OCI-LY3 (cell line): ENCODE data around the gene REX1BD.

Experiments
- H2AFZ ChIP-seq: fragments of 200-600, 300-600 bp; shearing (Covaris generic); 2 replicates; pipeline ENCODE4 v1.6.0; 2014; ENCODE audit warnings: antibody characterized with exemption, low read depth, low read length
- H3K27ac ChIP-seq: fragments of 200-600, 300-600 bp; sonication (generic); 2 replicates; pipeline ENCODE4 v1.5.1; 2014; ENCODE audit warnings: mild to moderate bottlenecking, low read length, moderate library complexity, mixed read lengths
- H3K27me3 ChIP-seq: fragments of 200-600, 300-600 bp; sonication (generic); 2 replicates; pipeline ENCODE4 v1.6.1; 2014; ENCODE audit warnings: low read depth, low read length, mixed read lengths
- H3K36me3 ChIP-seq: fragments of 200-600, 300-600 bp; sonication (generic); replicated peaks from 2 replicates; pipeline ENCODE3; 2014; ENCODE audit warnings: low read depth, low read length, mixed read lengths
- H3K4me1 ChIP-seq: fragments of 300-600, 200-600 bp; sonication (generic); 2 replicates; pipeline ENCODE4 v1.6.1; 2014; ENCODE audit warnings: low read length, mixed read lengths
- H3K4me2 ChIP-seq: fragments of 200-600, 300-600 bp; sonication (generic); 2 replicates; pipeline ENCODE4 v1.6.1; 2014; ENCODE audit warnings: low read length, mixed read lengths
- H3K4me3 ChIP-seq: fragments of 300-600, 200-600 bp; sonication (generic); 2 replicates; pipeline ENCODE4 v1.5.1; 2014; ENCODE audit warnings: antibody characterized with exemption, mild to moderate bottlenecking, low read length, moderate library complexity
- H3K79me2 ChIP-seq: fragments of 300-600, 200-600 bp; shearing (Covaris generic); 2 replicates; pipeline ENCODE4 v1.6.1; 2014; ENCODE audit warnings: mild to moderate bottlenecking, low read length, mixed read lengths
- H3K9ac ChIP-seq: fragments of 300-600, 200-600 bp; shearing (Covaris generic); 2 replicates; pipeline ENCODE4 v1.6.0; 2014; ENCODE audit warnings: mild to moderate bottlenecking, low read length, moderate library complexity
- H3K9me3 ChIP-seq: fragments of 200-600, 300-600 bp; shearing (Covaris generic); 2 replicates; pipeline ENCODE4 v1.6.1; 2014; ENCODE audit warnings: low read length, mixed read lengths; ENCODE audit not compliant: insufficient read depth
- H4K20me1 ChIP-seq: fragments of 200-600, 300-600 bp; sonication (generic); 2 replicates; pipeline ENCODE4 v1.6.1; 2016; ENCODE audit warnings: low read length, mixed read lengths; ENCODE audit not compliant: insufficient read depth
- EZH2phosphoT487 ChIP-seq: fragments of 200-600 bp; shearing (Covaris generic); IDR thresholded peaks from 2 replicates; pipeline ENCODE4 v1.6.1; 2018; ENCODE audit warnings: antibody characterized with exemption, mixed run types, low read depth
- TF ChIP-seq, protein P1 (sequence below): fragments of 200-600, 300-600 bp; sonication (generic); IDR thresholded peaks from 2 replicates; pipeline ENCODE4 v1.5.1; 2014; ENCODE audit warnings: antibody characterized with exemption, low read length, low read depth

The REX1BD gene

GRCh38 chr19:18551631-18552030, 37.0 kb upstream of the REX1BD start:
- no peak overlapping the region for H2AFZ ChIP-seq
- no peak for TF ChIP-seq EZH2phosphoT487
- TF ChIP-seq, protein P1, sequence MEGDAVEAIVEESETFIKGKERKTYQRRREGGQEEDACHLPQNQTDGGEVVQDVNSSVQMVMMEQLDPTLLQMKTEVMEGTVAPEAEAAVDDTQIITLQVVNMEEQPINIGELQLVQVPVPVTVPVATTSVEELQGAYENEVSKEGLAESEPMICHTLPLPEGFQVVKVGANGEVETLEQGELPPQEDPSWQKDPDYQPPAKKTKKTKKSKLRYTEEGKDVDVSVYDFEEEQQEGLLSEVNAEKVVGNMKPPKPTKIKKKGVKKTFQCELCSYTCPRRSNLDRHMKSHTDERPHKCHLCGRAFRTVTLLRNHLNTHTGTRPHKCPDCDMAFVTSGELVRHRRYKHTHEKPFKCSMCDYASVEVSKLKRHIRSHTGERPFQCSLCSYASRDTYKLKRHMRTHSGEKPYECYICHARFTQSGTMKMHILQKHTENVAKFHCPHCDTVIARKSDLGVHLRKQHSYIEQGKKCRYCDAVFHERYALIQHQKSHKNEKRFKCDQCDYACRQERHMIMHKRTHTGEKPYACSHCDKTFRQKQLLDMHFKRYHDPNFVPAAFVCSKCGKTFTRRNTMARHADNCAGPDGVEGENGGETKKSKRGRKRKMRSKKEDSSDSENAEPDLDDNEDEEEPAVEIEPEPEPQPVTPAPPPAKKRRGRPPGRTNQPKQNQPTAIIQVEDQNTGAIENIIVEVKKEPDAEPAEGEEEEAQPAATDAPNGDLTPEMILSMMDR = no peak
- 0 out of 2 replicates have a peak, but pooled peaks cover 5% of the 10 kb centered on the region for H3K27me3 ChIP-seq

GRCh38 chr19:18557411-18558201, 31.0 kb upstream of the REX1BD start, which contains the start of gene KXD1:
KXD1 (plus strand) TSS chr19:18557870; CDS start chr19:18562057, 4,187 bp downstream.
- Histone ChIP-seq H3K4me2 (peak within 1 kb of the TSS; percentile 85), H3K27me3 (no peaks in the 10 kb centered on the region), H3K4me1 (peaks cover 17% of the 10 kb centered on the region), H3K36me3 (peaks cover 9% of the 10 kb centered on the region), H2AFZ (no peak within 1 kb of the TSS), H3K9ac (peak within 1 kb of the TSS; percentile 96), H4K20me1 (no peaks in the 10 kb centered on the region), H3K9me3 (no peaks in the 10 kb centered on the region), H3K79me2 (peaks cover 37% of the 10 kb centered on the region), H3K4me3 (peak within 1 kb of the TSS; percentile 89), H3K27ac (peak within 1 kb of the TSS; percentile 73)
- TF ChIP-seq, protein P1 = no peak
- TF ChIP-seq EZH2phosphoT487 = no peak

More at GRCh38 chr19:18551631-18552030, 37.0 kb upstream of the REX1BD start:
- Histone ChIP-seq H3K4me3 (no peak overlapping the region), H3K9me3 (no peaks in the 10 kb centered on the region), H3K36me3 (no peaks in the 10 kb centered on the region), H3K27ac (no peak overlapping the region), H3K79me2 (no peaks in the 10 kb centered on the region), H3K4me2 (no peak overlapping the region), H4K20me1 (no peaks in the 10 kb centered on the region), H3K4me1 (0 out of 2 replicates have a peak, but pooled peaks cover 4% of the 10 kb centered on the region), H3K9ac (no peak overlapping the region)

GRCh38 chr19:18558202-18558555, 30.4 kb upstream of the REX1BD start:
- Histone ChIP-seq H3K79me2 (peaks cover 37% of the 10 kb centered on the region), H3K27ac (peak overlapping the region; percentile 61), H4K20me1 (no peaks in the 10 kb centered on the region), H3K27me3 (no peaks in the 10 kb centered on the region), H3K36me3 (peaks cover 15% of the 10 kb centered on the region), H3K9me3 (no peaks in the 10 kb centered on the region), H3K4me3 (peak overlapping the region; percentile 89), H3K4me1 (peaks cover 17% of the 10 kb centered on the region), H3K9ac (peak overlapping the region; percentile 96), H3K4me2 (peak overlapping the region; percentile 85), H2AFZ (no peak overlapping the region)
- TF ChIP-seq, protein P1 = no peak
- no peak for TF ChIP-seq EZH2phosphoT487

DNA sequence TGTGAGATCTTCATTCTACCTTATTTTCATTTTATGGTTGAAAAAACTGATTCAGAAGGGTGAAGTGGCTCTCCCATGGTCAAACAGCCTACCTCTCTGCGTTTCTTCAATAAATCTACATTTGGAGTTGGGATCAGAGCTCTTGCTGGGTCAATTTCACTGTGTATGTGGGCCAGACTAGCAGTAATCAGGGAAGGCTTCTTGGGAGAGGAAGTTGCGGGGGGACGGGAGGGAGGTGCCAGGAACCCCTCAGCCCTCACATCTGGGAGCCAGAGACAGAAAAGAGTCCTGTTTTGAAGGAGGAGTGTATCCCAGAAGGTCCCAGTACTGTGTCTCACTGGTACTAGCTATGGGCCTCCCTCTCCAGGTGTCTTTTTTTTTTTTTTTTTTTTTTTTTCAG, 30.0 kb upstream of the REX1BD start:
- Histone ChIP-seq H3K27me3 (no peaks in the 10 kb centered on the region), H3K27ac (peak overlapping the region; percentile 61), H4K20me1 (no peaks in the 10 kb centered on the region), H3K4me3 (peak overlapping the region; percentile 89), H3K36me3 (peaks cover 15% of the 10 kb centered on the region), H3K79me2 (peaks cover 37% of the 10 kb centered on the region), H3K9me3 (no peaks in the 10 kb centered on the region), H3K4me2 (peak overlapping the region; percentile 85), H3K4me1 (peaks cover 17% of the 10 kb centered on the region), H2AFZ (no peak overlapping the region), H3K9ac (peak overlapping the region; percentile 96)
- TF ChIP-seq, protein P1 = no peak
- TF ChIP-seq EZH2phosphoT487 = no peak
